KG1 (cell line): Measurements from ENCODE around the gene S100A2.
"Not testable (repeated sequence)": the region's sequence is repeated elsewhere in the genome, so short reads cannot be mapped to it uniquely, and the experiment has no call there.

Experiments used
- DNase-seq: peaks from one replicate; lab custom pipeline; 2025; lab: John Stamatoyannopoulos, UW

S100A2 gene

GRCh38 chr1:153563991-153564390 lies 1.7 kb downstream of the S100A2 start:
- no peak for DNase-seq

GRCh38 chr1:153563483-153563901 lies 2.2 kb downstream of the S100A2 start:
- DNase-seq: no peak

- not testable (repeated sequence) for DNase-seq
These were observed 3.6 kb downstream of the S100A2 start for GRCh38 chr1:153562021-153562420.

- no peak for DNase-seq
These were observed 4.1 kb downstream of the S100A2 start for GRCh38 chr1:153561466-153561985.

GRCh38 chr1:153560771-153561465 lies 4.7 kb downstream of the S100A2 start:
- DNase-seq: no peak

GRCh38 chr1:153560241-153560640 lies 5.4 kb downstream of the S100A2 start:
- DNase-seq: no peak

GRCh38 chr1:153557877-153558276 lies 7.8 kb downstream of the S100A2 start:
- DNase-seq: no peak

- DNase-seq: no peak
These were observed 9.3 kb downstream of the S100A2 start for GRCh38 chr1:153556348-153556747.

GRCh38 chr1:153553830-153554541 lies 11.7 kb downstream of the S100A2 start:
- no peak for DNase-seq

GRCh38 chr1:153553096-153553495 lies 12.5 kb downstream of the S100A2 start:
- DNase-seq: no peak

GRCh38 chr1:153552335-153552734 lies 13.3 kb downstream of the S100A2 start:
- no peak for DNase-seq

- DNase-seq: no peak
These were observed 14.7 kb downstream of the S100A2 start for GRCh38 chr1:153550827-153551500.

- DNase-seq: no peak
These were observed 15.3 kb downstream of the S100A2 start for GRCh38 chr1:153550398-153550758.

GRCh38 chr1:153549741-153550397 lies 15.8 kb downstream of the S100A2 start:
- DNase-seq: no peak

GRCh38 chr1:153548722-153549688 lies 16.6 kb downstream of the S100A2 start, which contains the start of gene S100A3:
Gene S100A3, minus strand, starts transcription at chr1:153549258. Its CDS starts 773 bp downstream, at chr1:153548485.
- no peak for DNase-seq

GRCh38 chr1:153547560-153548551 lies 17.8 kb downstream of the S100A2 start:
- DNase-seq: no peak

- no peak for DNase-seq
These were observed 18.7 kb downstream of the S100A2 start for GRCh38 chr1:153546796-153547559.

- DNase-seq: no peak
These were observed 19.3 kb downstream of the S100A2 start for GRCh38 chr1:153546371-153546770.
